LNCaP clone FGC (cell line): ENCODE measurements around the gene GADD45B.

Source experiments
- DNase-seq: peaks from one replicate; pipeline ENCODE4 v3.0.0-alpha.2; 2011; ENCODE audit warnings: low read depth
- H3K4me3 ChIP-seq: 2 replicates; pipeline ENCODE4 v1.5.1; 2011; ENCODE audit warnings: mild to moderate bottlenecking, low read depth, low read length, control low read depth
- CTCF ChIP-seq: IDR thresholded peaks from 2 replicates; pipeline ENCODE4 v1.5.1; 2012; ENCODE audit warnings: mild to moderate bottlenecking; ENCODE audit not compliant: control insufficient read depth, insufficient read depth; ENCODE audit errors: extremely low read depth

Gene GADD45B

GRCh38 chr19:2475702-2476450, at the start of gene GADD45B:
GADD45B (plus strand) TSS chr19:2476127; CDS start chr19:2476359, 232 bp downstream.
- peak within 1 kb of the TSS; percentile 90 for H3K4me3 ChIP-seq

GRCh38 chr19:2426611-2427428, 49.1 kb upstream of the GADD45B start:
- no peak for DNase-seq
- peak overlapping the region; percentile 93 for H3K4me3 ChIP-seq
- TF ChIP-seq CTCF = no peak

More at GRCh38 chr19:2475702-2476450, at the start of gene GADD45B:
- TF ChIP-seq CTCF = no peak
- DNase-seq = peak; percentile 87

GRCh38 chr19:2427429-2428320, 48.3 kb upstream of the GADD45B start, which contains the start of gene TIMM13:
TIMM13 (minus strand) TSS chr19:2427586; CDS start chr19:2427533, 53 bp downstream.
- DNase-seq = peak; percentile 83
- no peak for TF ChIP-seq CTCF
- H3K4me3 ChIP-seq = peak within 1 kb of the TSS; percentile 93

GRCh38 chr19:2428321-2428690, 47.6 kb upstream of the GADD45B start:
- peak overlapping the region; percentile 93 for H3K4me3 ChIP-seq
- DNase-seq = no peak
- TF ChIP-seq CTCF = no peak

- no peak for DNase-seq
- no peak for TF ChIP-seq CTCF
- no peak overlapping the region for H3K4me3 ChIP-seq
Measured at GRCh38 chr19:2428756-2429711, 46.9 kb upstream of the GADD45B start.

- no peak for DNase-seq
- H3K4me3 ChIP-seq = no peak overlapping the region
- TF ChIP-seq CTCF = no peak
Measured at GRCh38 chr19:2429917-2430535, 45.9 kb upstream of the GADD45B start.
